ENCODE results near the gene CAMTA1.
"Not testable (repeated sequence)": the region's sequence is repeated elsewhere in the genome, so short reads cannot be mapped to it uniquely, and the experiment has no call there.

Gene CAMTA1

DNA sequence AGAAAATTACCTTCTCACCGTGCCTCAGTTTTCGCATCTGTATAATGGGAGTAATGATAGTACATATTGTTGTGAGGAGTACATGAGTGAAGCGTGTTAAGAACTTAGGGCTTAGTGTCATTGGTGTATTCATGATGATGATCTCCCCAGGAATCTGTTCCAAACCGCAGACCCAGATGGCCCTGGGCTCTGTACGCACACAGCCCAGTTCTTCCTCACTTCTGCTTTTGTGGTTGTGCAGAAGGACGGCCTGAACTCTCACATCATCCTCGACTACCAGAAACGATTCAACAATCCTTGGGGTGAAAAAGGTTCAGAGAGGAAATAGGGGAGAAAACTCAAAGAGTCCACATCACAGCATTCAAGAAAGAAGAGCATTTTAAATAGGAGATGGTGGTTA is 323.0 kb downstream of the CAMTA1 start:
- DNase-seq (ENCODE audit: low read depth), result no peak

GRCh38 chr1:7109901-7110300 is 324.6 kb downstream of the CAMTA1 start:
- DNase-seq (ENCODE audit: low read depth), result no peak

- DNase-seq (ENCODE audit: low read depth), result no peak
Measured at GRCh38 chr1:7110321-7110720, 325.1 kb downstream of the CAMTA1 start.

- no peak for DNase-seq (ENCODE audit: low read depth)
Measured at GRCh38 chr1:7111853-7112252, 326.6 kb downstream of the CAMTA1 start.

DNA sequence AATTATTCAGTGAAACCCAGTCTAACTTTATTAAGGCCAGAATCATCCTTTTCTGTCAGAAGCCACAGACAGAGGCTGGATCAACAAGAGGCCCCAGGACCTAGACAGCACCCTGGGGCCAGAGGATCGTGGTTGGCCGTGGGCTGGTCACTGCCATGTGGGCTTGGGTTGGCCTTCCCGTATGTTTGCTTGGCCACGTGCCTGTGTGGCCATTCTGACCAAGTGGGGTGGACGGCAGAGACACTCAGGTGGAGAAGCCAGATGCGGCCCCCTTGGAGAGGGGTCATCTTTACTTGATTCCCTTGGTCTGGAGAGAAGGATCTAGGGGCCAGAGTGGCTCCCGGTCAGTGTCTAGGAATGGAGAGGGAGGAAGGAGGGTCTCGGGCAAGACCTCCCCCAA is 327.9 kb downstream of the CAMTA1 start:
- no peak for DNase-seq (ENCODE audit: low read depth)

- DNase-seq (ENCODE audit: low read depth), result no peak
Measured at GRCh38 chr1:7113822-7114221, 328.6 kb downstream of the CAMTA1 start.

- DNase-seq (ENCODE audit: low read depth), result no peak
Measured at GRCh38 chr1:7116001-7116400, 330.7 kb downstream of the CAMTA1 start.

DNA sequence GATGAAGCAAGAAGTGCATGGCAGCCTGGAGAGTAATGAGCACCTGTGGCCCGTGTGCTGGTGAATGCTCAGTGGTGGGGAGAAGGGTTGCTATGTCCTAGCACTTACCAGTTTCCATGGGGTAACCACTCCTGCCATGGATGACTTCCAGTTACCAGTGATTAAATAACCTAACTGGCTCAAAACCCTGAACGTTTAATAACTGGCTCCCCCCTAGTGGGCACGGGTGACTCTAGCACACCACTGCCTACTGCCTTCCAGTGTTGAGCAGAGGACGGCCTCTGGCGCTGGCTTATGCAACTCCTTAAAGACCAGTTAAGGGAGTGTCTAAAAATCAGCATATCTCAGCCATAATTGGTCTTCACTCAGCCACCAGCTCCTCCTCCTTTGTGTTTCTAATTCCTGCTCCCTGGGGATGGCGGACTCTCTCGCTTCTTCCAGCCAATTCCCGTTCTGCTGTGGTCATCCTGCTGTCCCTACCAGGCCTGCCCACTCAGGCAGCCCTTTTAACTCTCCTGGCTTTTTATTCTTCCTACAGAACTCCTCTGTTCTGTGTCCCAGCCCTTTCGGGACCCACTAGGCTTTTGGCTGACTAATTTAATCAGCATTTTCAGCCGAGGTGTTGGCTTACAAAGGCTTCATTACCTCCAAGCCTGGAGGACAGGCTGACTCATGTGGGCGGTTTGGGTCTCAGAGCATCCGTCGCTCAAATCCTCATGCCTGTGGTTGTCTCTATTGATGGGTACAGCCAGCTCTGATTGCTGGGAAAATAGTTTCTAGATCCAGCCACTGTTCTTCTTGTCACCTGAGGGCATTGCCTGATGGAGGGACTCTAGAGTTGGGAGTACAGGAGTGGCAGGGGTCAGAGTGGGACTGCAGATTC is 332.4 kb downstream of the CAMTA1 start:
- peak; percentile 78 for DNase-seq (ENCODE audit: low read depth)

GRCh38 chr1:7119156-7119555 is 333.9 kb downstream of the CAMTA1 start:
- no peak for DNase-seq (ENCODE audit: low read depth)

- DNase-seq (ENCODE audit: low read depth), result no peak
Measured at GRCh38 chr1:7120863-7121621, 335.8 kb downstream of the CAMTA1 start.

- DNase-seq (ENCODE audit: low read depth), result no peak
Measured at GRCh38 chr1:7121622-7121988, 336.4 kb downstream of the CAMTA1 start.

GRCh38 chr1:7127322-7128075 is 342.2 kb downstream of the CAMTA1 start:
- DNase-seq (ENCODE audit: low read depth), result no peak

- DNase-seq (ENCODE audit: low read depth), result no peak
Measured at GRCh38 chr1:7128293-7128692, 343.0 kb downstream of the CAMTA1 start.

DNA sequence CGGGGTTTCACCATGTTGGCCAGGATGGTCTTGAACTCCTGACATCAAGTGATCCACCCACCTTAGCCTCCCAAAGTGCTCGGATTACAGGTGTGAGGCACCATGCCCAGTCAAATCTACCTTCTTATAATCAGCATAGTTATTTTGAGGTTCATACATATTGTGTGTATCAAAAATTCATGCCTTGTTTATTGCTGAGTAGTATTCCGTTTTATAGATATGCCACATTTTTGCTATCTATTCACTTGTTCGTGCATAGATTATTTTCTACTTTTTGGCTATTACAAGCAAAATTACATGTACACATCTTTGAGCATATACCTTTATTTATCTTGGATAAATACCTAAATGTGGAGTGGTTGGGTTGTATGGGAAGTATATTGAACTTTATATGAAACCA is 344.9 kb downstream of the CAMTA1 start:
- DNase-seq (ENCODE audit: low read depth), result no peak

- no peak for DNase-seq (ENCODE audit: low read depth)
Measured at GRCh38 chr1:7135493-7135892, 350.2 kb downstream of the CAMTA1 start.

- DNase-seq (ENCODE audit: low read depth), result no peak
Measured at GRCh38 chr1:7136166-7136953, 351.1 kb downstream of the CAMTA1 start.

- no peak for DNase-seq (ENCODE audit: low read depth)
Measured at GRCh38 chr1:7140251-7140650, 355.0 kb downstream of the CAMTA1 start.

DNA sequence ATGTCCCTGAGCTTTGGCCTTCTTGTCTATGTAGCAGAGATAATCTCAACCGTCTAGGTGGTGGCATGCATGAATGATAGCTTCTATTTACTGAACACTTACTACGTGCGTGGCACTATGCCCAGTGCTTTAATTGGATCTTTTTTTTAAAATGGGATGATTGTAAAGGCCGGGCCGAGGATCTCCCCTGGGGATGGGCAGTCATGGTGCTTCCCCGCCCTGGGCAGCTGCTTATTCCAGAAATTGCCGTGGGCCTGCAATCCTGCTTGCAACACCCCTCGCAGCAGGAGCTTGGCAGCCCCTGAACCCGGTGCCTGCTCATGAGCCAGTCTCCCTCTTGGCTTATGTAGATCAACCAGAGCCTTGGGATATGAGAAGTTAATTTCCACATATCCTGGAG is 360.7 kb downstream of the CAMTA1 start:
- DNase-seq (ENCODE audit: low read depth), result no peak

GRCh38 chr1:7146710-7147109 is 361.5 kb downstream of the CAMTA1 start:
- DNase-seq (ENCODE audit: low read depth), result no peak

DNA sequence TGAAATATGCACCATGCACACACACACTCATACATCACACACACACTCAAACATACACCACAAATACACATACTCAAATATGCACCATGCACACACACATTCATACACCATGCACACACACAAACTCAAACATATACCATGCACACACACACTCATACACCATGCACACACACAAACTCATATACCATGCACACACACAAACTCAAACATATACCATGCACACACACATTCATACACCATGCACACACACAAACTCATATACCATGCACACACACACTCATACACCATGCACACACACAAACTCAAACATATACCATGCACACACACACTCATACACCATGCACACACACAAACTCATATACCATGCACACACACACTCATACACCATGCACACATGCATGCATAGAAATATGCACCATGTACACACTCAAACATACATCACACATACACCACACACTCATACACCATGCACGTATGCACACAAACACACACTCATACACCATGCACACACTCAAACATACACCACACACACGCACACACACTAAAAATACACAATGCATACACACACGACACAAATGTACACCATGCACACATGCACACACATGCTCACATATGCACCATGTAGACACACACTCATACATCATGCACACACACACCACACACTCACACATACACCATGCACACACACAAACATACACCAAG is 362.5 kb downstream of the CAMTA1 start:
- DNase-seq (ENCODE audit: low read depth), result not testable (repeated sequence)
